ENCODE data around the gene CUL4A.
"Not testable (repeated sequence)": the region's sequence is repeated elsewhere in the genome, so short reads cannot be mapped to it uniquely, and the experiment has no call there.

The CUL4A gene

DNA sequence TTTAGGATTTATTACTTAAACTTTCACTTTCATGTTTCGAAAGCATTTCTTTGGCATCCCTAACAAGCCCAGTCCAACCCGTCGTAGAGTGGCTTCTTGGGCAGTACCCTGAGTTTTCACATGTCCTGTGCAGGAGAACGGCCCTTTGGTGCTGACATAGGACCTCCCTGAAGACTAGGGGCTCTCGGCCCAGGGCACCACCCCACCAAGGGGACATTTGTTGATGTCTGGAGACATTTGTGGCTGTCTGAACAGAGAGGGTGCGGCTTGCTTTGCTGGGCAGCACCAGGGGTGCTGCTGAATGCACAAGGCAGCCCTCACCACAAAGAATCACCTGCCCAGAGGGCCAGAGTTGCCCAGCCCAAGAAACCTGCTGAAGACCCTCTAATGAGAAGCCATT lies 30.6 kb downstream of the CUL4A start:
- no peak for DNase-seq (ENCODE audit: low spot score)

DNA sequence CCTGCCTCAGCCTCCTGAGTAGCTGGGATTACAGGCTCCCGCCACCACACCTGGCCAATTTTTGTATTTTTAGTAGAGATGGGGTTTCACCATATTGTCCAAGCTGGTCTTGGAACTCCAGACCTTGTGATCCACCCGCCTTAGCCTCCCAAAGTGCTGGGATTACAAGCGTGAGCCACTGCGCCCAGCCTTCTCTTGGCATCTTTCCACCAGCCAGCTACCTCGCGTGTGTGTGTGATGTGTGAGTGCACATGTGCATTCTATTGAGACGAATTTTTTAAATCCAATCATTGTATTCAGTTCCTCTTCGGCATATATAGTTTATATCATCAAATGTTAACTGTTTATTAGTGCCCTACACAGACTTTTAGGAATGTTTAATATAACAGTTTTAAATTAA lies 32.2 kb downstream of the CUL4A start:
- not testable (repeated sequence) for DNase-seq (ENCODE audit: low spot score)

DNA sequence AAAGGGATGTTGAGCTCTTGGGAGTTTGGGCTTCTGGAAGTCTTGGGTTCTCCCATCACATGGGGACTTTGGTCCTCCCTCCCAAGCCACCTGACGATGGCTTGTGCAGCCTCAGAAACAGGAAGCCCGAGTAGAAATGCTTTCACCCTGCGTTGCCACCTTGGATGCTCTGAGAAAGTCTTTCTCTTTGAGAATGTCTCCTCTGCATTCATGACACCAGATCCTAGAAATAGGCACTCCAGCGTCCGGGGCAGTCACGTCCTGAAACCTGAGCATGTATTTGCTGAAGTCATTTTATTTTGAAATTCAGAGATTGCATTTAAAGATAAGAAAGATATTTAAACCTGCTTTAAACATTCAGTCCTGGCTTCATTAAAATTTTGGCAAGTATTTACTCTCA lies 34.4 kb downstream of the CUL4A start:
- DNase-seq (ENCODE audit: low spot score) = no peak

DNA sequence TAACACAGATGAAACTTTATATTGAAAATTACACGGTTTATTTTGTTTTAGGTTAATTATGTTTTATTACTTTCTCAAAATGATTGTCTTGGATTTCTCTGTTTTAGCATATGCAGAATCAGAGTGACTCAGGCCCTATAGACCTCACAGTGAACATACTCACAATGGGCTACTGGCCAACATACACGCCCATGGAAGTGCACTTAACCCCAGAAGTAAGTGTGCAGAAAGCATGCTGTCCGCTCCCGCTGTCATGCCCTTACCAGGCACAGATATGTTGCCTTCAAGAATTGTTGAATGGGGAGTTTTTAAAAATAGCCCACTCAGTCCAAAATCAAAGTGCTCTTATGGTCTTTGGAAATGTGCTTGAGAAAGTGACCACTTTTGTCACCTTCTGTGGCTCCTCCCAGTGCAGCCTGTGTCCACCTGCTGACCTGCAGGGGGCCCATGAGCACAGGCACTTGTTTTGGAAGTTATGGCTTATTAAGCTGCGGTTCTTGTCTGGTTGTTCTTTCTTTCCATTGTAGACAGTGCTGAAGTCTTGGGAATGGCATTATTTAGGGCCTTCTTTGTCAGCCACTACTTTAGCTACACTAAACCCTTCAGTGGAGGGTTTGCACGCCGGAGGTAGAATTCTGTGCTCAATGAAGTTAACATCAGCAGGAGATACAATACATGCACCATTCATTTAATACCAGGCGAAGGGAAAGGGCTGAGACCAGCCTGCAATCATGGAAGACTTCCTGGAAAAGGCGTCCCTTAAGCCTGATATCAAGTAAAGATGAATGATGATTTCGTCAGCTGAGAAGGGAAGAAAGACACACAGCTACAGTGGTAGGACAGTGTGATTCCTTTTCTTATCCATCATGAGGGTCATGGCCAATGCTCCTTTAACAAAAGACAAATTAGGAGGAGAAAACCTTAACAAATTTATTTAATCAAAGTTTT lies 36.7 kb downstream of the CUL4A start:
- no peak for DNase-seq (ENCODE audit: low spot score)

DNA sequence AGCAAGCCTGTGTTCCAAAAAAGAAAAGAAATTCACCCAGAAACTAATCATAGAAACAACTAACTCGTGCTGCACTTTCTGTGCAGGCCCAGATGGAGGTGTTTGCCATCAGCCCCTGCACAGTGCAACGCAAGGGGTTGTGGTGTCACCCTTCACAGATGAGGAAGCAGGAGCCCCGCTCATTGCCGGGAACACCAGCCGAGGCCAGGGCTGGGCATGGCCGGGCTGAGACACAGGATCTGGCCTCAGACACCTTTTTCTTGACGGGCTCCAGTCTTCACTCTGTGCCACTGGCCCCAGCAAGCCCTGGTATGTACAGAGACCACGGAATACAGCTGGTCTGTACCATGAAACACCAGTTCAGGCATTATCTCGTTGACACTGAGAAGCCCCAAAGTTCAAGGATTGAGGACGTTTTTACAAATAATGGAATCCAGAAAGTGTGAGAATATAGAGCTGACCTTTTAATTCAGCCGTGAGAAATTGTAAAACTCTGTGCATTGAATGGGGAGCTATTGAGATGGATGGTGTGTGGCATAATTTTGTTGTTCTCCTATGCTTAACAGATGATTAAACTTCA lies 43.2 kb downstream of the CUL4A start:
- no peak for DNase-seq (ENCODE audit: low spot score)

DNA sequence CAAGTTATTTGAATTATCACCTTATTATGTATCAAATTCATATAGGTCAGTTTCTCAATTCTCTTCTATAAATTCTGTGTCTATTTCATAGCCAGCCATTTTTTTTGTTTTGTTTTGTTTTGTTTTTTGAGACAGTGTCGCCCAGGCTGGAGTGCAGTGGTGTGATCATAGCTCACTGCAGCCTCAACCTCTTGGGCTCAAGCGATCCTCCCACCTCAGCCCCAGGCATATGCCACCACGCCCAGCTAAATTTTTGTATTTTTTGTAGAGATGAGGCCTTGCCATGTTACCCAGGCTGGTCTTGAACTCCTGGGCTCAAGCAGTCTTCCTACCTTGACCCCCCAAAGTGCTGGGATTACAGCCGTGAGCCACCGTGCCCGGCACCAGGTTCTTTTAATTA lies 48.5 kb downstream of the CUL4A start:
- not testable (repeated sequence) for DNase-seq (ENCODE audit: low spot score)

DNA sequence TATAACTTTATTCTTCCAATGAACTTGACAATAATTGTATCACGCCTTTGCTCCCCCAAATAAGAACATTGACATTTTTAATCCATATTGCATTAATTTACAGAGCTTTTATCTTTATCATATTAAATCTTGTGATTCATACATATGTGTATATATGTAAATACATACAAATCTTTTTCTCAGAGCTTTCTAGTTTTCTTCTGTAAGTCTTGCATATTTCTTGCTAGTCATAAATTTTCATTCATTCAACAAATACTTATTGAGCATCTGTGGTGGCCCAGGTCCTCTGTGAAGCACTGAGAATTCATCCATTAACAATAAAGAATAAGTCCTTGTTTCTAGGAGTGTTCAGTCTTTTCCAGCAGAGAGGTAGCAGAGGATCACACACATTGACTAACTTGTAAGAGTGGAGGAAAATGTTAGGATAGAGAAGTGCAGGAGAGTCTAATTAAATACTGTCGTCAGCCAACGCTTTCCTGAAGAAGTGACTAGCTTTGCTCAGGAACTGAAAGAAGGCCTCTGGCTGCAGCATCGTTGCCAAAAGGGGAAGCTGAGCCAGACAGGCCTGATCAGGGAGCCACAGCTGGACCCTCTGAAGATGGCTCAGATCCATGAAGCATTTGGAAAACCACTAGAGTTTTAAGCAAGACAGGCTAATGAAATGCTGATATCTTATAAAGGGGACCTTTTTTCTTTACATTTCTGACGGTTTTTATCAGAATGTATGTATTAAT lies 49.1 kb downstream of the CUL4A start:
- DNase-seq (ENCODE audit: low spot score) = no peak

DNA sequence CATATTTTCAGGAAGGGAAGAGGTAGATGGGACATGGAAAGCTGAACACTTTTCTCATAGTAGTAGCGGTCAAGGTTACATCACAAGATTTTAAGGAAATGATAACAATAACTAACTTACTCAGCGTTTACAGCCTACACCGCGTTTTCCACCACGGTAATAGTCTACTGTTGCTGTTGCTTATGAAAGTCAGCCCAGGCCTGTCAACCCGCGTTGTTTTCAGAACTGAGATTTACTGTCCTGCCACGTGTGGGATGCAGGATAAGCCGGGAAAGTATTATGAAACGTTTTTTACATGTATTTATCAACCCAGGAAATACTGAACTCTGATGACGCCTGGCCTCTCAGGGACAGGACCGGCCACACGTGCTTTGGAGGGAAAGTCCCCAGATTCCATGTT lies 51.6 kb downstream of the CUL4A start:
- DNase-seq (ENCODE audit: low spot score) = no peak

DNA sequence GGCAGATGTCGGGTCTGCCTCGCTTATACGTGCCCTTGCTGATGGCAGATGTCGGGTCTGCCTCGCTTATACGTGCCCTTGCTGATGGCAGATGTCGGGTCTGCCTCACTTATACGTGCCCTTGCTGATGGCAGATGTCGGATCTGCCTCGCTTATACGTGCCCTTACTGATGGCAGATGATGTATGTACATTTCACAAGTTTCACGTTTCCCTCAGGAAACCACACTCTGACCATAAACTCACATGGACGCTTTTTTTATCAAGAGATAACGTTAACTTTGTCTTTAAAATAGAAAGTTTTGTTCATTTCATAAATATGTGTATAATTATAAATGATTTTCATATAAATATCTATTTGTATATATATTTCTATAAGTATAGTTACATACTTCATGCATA lies 53.6 kb downstream of the CUL4A start:
- DNase-seq (ENCODE audit: low spot score) = not testable (repeated sequence)

DNA sequence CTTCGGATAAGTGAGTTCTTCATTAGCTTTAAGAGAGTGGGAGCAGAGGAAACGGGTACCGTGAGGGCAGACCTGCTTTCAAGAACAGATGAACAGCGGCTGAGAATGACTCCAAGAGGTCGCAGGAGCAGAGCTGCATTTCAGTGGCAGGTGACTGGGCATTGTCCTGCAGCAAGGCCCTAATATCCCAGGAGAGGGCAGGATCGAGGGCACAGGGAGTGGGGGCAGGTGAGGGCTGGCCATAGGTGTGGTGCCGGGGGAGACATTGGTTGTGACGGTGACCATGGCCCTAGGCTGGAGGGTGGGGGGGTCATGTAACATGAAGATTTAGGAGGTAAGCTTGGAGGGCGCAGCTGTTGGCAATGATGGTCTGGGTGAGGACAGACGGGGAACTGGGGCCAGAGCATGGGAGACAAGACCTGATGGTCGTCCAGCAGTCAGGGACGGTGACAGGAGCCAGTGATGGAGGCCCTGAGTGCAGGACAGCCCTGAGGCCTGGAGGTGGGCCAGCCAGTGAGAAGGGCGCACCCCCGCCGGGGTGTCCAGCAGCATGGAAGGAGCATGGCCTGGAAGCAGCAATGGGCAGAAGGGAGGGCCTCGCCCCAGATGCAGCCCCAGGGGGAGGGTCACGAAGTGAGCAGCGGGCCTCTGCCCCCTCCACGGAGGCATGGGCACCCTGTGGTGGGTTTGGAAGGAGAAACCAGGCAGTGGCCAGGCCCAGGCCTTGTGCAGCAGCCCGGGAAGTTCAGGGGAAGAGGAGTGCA lies 58.4 kb downstream of the CUL4A start:
- DNase-seq (ENCODE audit: low spot score) = no peak

DNA sequence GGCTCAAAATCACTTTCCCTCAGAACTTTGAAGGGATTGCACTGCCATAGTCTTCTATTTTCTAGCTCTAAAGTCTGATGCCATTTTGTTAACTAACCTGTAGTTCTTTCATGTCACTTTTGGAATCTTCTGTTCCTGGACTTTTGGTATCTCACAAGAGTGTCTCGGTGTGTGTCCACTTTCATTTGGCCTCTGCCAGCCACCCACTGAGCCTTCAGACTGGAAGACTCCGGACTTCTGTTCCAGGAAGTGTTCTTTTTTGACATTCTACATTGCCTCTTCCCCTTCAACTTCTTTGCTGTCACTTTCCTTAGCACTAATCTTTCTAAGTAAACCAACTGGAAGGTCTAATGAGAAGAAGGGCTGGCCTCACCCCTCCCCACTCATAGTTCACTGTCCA lies 62.6 kb downstream of the CUL4A start:
- no peak for DNase-seq (ENCODE audit: low spot score)

DNA sequence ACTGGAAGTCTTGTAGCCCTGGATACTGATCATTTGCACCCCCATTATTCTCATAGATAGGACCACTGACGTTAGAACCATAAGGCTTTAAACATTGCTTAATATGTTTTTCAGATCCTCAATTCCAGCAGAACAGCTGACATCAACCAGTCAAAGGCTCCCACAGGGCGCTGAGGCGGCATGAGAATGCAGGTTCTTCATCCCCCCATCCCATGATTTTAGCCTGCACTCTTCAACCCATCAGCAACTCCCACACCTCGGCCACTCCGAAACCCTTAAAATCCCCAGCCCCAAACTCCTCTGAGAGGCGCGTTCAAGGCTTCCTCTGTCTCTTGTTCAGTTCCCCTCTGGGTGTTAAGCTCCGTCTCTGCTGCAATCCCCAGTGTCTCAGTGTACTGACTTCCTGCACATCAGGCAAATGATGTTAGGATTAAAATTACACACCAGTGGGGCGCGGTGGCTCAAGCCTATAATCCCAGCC lies 63.3 kb downstream of the CUL4A start:
- DNase-seq (ENCODE audit: low spot score) = no peak

DNA sequence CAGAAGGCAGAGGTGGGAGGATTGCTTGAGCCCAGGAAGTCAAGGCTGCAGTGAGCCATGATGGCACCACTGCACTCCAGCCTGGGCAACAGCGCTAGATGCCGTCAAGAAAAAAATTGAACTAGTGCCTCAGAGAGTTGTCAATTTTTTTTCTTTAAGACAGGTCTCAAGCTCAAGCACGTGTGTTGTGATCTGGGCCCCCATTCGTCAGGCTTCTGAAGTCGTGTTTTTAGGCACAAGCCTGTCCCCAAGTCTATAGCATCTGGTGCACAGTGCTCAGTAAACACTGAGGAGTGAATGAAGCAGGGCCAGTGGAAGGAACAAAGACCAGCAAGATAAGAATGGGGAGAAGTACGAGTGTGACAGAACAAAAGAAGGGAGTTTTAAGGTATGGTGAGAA lies 63.9 kb downstream of the CUL4A start:
- DNase-seq (ENCODE audit: low spot score) = no peak

DNA sequence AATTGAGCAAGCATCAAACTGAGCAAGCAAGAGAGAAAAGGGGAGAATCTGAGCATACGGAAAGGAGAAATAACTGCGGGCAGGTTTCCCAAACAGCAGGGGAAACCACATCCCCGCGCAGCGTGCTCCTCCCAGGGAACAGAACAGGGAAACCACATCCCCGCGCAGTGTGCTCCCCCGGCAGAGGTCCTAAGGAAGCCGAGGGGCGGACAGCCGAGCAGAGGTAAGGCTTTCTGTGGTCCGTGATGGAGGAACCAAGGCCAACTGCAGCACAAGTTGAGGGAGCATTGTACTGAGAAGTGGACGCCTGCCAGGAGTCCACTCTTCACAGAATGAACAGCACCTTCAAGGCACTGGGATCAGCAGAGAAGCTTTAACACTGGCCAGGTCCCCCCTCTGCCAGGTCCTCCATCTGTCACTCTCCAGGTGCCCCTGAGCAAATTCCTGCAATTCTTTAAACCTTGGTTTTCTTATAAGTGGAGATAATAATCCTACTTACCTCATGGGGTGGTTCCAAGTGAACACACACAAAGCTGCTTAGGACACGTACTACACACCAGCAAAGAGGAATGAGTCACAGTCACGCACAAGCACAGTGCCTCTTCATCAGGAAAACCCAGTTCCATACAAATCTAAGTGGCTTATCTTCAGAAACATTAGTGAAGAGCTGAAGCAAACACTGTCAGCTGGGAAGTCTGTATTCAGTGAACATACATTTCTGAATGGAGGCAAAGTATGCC lies 64.6 kb downstream of the CUL4A start:
- no peak for DNase-seq (ENCODE audit: low spot score)

DNA sequence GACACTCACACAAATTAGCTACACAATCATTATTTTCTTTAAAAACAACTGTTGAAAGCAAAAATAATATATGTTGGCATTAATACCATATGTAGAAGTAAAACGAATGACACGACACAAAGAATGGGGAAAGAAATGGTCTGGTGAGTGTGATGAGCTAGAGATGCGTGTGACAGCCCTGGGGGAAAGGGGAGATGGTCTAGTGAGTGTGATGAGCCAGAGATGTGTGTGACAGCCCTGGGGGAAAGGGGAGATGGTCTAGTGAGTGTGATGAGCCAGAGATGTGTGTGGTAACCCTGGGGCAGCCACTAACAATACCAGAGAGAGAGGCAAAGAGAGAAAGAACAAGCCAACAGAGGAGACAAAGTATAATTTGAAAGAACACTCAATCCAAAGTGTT lies 65.3 kb downstream of the CUL4A start:
- no peak for DNase-seq (ENCODE audit: low spot score)

DNA sequence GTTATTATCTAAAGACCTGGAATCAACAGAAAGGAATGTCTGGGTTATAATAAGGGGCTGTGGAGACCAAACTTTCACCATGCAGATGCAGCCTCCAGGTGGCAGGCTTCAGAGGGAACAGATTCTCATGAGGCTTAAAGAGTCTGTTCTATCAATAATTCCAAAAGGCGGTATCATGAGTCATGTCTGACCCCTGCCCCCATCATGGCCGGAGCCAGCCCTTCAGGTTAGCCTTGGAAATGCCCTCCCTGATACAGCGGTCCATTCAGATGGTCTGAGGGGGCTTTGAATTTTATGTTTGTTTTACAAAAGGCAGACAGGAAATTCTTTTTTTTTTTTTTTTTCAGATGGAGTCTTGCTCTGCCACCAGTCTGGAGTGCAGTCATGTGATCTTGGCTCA lies 66.0 kb downstream of the CUL4A start:
- DNase-seq (ENCODE audit: low spot score) = peak; percentile 17

DNA sequence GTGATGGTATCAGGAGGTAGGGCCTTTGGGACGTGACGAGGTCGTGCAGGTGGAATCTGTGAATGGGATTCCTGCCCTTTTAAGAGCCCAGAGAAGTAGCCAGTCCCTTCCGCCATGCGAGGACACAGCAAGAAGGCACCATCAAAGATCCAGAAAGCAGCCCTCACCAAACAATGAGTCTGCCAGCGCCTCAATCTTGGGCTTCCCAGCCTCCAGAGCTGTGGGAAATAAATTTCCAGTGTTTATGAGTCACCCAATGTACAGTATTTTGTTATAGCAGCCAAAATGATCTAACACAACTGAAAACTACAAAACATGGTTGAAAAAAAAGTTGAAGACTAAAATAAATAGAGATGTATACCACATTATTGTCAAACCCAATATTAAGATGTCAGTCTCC lies 70.7 kb downstream of the CUL4A start:
- no peak for DNase-seq (ENCODE audit: low spot score)

DNA sequence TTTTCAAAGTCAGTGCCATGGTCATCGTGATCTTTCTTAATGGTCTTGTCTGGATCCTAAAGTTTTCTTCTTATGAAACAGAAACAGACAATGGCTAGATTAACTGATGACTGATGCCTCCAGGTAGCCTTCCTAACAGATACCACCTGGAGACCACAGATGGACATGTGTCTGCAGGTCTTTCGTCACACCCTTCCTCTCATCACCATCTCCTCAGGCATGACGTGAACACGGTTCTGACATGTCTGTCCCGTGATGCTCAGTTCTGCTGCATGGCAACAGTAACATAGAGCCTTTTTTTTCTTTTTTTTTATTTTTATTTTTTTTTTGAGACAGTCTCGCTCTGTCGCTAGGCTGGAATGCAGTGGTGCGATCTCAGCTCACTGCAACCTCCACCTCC lies 74.5 kb downstream of the CUL4A start:
- no peak for DNase-seq (ENCODE audit: low spot score)

DNA sequence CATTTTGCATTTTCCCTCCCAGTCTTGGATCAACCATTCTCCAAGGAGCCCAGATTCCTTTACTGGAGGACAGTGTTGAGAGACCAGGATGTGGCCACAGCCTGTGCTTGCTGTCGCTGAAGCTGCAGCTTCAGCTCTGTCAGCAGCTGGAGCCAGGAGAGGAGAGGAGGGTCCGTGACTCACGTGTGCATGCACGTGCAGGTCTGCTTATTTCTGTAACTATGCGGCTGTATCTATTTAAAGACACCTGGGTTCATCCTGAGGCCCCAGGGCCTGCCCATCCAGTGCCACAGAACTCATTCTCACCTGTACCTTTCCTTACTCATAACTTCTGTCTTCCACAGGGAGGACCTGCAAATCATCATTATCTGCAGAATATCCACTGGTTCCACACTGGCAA lies 79.5 kb downstream of the CUL4A start:
- no peak for DNase-seq (ENCODE audit: low spot score)

DNA sequence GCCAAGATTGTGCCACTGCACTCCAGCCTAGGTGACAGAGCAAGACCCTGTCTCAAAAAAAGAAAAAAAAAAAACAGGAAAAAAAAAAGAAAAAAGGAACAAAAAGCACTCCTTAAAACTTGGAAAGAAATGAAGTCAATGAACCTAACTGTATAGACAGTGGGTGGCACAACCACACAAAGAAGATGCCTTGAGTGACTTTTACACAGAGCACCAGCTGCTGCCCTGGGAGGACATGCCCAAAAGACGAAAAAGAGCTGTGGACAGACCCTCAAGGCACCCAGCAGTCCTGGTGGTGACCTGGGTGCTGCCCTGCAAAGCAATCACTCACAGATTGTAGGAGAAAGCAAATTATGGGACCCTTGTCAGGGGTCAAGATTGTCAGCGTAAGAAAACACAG lies 81.7 kb downstream of the CUL4A start:
- DNase-seq (ENCODE audit: low spot score) = no peak
